PC-3 (cell line): Measurements from ENCODE around the gene TMEM107. TPM values are rescaled to one million over a fixed set of nuclear protein-coding genes. Genes with fewer than 3 reads are reported as not detected.
A peak's percentile ranks its signal among the peaks of the same experiment; 100 is the strongest.

Experiments
- ATAC-seq: fragments of 200-7000 bp; cut with Tn5 transposase; 2 replicates; pipeline ENCODE4 v1.9.1; 2020; ENCODE audit warnings: mild to moderate bottlenecking, moderate library complexity
- BruUV-seq: library from RNA; stranded (reverse); fragments of 400-500 nt; replicated peaks from 2 replicates; lab custom pipeline; 2021; lab: Mats Ljungman, UMichigan
- CTCF ChIA-PET: fragments of 300-600 bp; sonication (Branson Sonifier 250); formaldehyde crosslinking; loops from one replicate; lab custom pipeline; 2022; ENCODE audit warnings: antibody characterized with exemption; lab: Charles Lee
- POLR2A ChIA-PET: fragments of 300-600 bp; sonication (Branson Sonifier 250); formaldehyde crosslinking; loops from one replicate; lab custom pipeline; 2022; ENCODE audit warnings: antibody characterized with exemption; ENCODE audit not compliant: unreplicated experiment; lab: Charles Lee
- DNase-seq: peaks from one replicate; pipeline ENCODE4 v3.0.0-alpha.2; 2015
- H2AFZ ChIP-seq: fragments of 300-600 bp; sonication (generic); 2 replicates; pipeline ENCODE4 v1.6.0; 2016; ENCODE audit warnings: antibody characterized with exemption, low read length
- H3F3A ChIP-seq: fragments of 300-600 bp; sonication (generic); one replicate; pipeline ENCODE4 v1.6.0; 2017; ENCODE audit warnings: antibody characterized with exemption, low read length, control low read depth, mild to moderate bottlenecking; ENCODE audit not compliant: unreplicated experiment
- H3K27ac ChIP-seq: fragments of 300-600 bp; sonication (generic); 2 replicates; pipeline ENCODE4 v1.5.1; 2016; ENCODE audit warnings: mild to moderate bottlenecking, low read length
- H3K27me3 ChIP-seq: fragments of 300-600 bp; sonication (generic); 2 replicates; pipeline ENCODE4 v1.6.1; 2016; ENCODE audit warnings: low read length, mixed read lengths
- H3K36me3 ChIP-seq: fragments of 300-600 bp; sonication (generic); 2 replicates; pipeline ENCODE4 v1.6.1; 2016; ENCODE audit warnings: low read depth, mixed run types, low read length, mixed read lengths
- H3K4me1 ChIP-seq: fragments of 300-600 bp; sonication (generic); 2 replicates; pipeline ENCODE4 v1.5.1; 2016; ENCODE audit warnings: low read length; ENCODE audit not compliant: insufficient read depth
- H3K4me2 ChIP-seq: fragments of 300-600 bp; sonication (generic); 2 replicates; pipeline ENCODE4 v1.6.0; 2016; ENCODE audit warnings: low read length
- H3K4me3 ChIP-seq: fragments of 300-600 bp; sonication (generic); 2 replicates; pipeline ENCODE4 v1.5.1; 2016; ENCODE audit warnings: mild to moderate bottlenecking, low read length, mixed read lengths
- H3K79me2 ChIP-seq: fragments of 300-600 bp; sonication (generic); 2 replicates; pipeline ENCODE4 v1.6.1; 2017; ENCODE audit warnings: low read length, mixed read lengths
- H3K9ac ChIP-seq: fragments of 300-600 bp; sonication (generic); 2 replicates; pipeline ENCODE4 v1.6.0; 2016; ENCODE audit warnings: mild to moderate bottlenecking, low read length
- H3K9me2 ChIP-seq: fragments of 300-600 bp; sonication (generic); replicated peaks from 2 replicates; pipeline ENCODE4 v1.6.1; 2016; ENCODE audit warnings: mixed run types, low read length, mixed read lengths
- H3K9me3 ChIP-seq: fragments of 300-600 bp; sonication (generic); 2 replicates; pipeline ENCODE4 v1.6.1; 2016; ENCODE audit warnings: low read length, mixed read lengths
- H4K20me1 ChIP-seq: fragments of 300-600 bp; sonication (generic); 2 replicates; pipeline ENCODE4 v1.6.1; 2016; ENCODE audit warnings: low read length, mixed read lengths
- EZH2 ChIP-seq: fragments of 300-600 bp; sonication (generic); IDR thresholded peaks from one replicate; pipeline ENCODE4 v1.6.1; 2017; ENCODE audit warnings: antibody characterized with exemption, mild to moderate bottlenecking, low read length; ENCODE audit not compliant: unreplicated experiment
- EZH2phosphoT487 ChIP-seq: fragments of 300-600 bp; sonication (generic); IDR thresholded peaks from 2 replicates; pipeline ENCODE4 v1.6.1; 2018; ENCODE audit warnings: mild to moderate bottlenecking, antibody characterized with exemption, low read length, borderline replicate concordance
- intact Hi-C: fragments of 100-400 bp; cut with micrococcal nuclease; formaldehyde crosslinking; loops from 2 replicates; pipeline ENCODE4 v1.9.0; 2023
- total RNA-seq: library from RNA; depleted of rRNA; stranded (reverse); fragments of >200 nt; gene quantifications from 2 replicates; pipeline ENCODE4 v1.2.3, GENCODE V29; 2014
- TF ChIP-seq, protein P1 (sequence below): fragments of 300-600 bp; sonication (generic); conservative IDR thresholded peaks from 2 replicates; pipeline ENCODE4 v1.5.1; 2017; ENCODE audit warnings: antibody characterized with exemption, low read depth, mild to moderate bottlenecking, low read length

TMEM107 gene
- total RNA-seq, 1 experiment from 2014 or later: 19.0 TPM

DNA sequence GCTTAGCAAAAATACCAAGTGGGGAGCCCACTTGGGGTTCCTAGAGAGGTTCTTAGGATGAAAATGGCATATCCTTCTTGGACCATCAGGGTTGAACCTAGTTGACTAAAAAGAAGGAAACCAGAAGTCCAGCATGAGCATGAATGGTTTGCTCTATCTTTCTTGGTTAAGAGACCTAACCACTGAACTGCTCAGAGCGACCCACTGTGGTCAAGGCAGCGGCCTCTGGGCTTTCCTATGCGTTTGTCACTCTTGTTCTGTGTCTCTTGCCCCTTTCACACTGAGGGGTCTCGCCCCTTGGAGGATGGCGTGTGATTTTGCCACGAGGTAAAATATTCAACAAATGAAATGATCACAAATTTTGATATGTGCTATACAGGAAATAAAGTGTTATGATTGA, 14.3 kb upstream of the TMEM107 start:
- Histone ChIP-seq H2AFZ (peak overlapping the region; percentile 78), H3K27me3 (no peaks in the 10 kb centered on the region), H3K79me2 (peaks cover 16% of the 10 kb centered on the region), H3K4me2 (peak overlapping the region; percentile 80), H3K27ac (no peak overlapping the region), H3K9ac (no peak overlapping the region), H3K4me1 (peaks cover 19% of the 10 kb centered on the region), H3K36me3 (no peaks in the 10 kb centered on the region), H3K9me3 (no peaks in the 10 kb centered on the region), H3K9me2 (no peaks in the 10 kb centered on the region), H3F3A (no peaks in the 10 kb centered on the region), H4K20me1 (no peaks in the 10 kb centered on the region), H3K4me3 (peak overlapping the region; percentile 58)
- ChIA-PET POLR2A (interaction anchor here (0.6 to 1.1 kb wide), 4 partner anchors 9 to 335 kb away, joined by 3 to 17 read pairs (median 8); no protein-coding TSS in a partner anchor), CTCF (no interaction called here)
- no TSS peak for BruUV-seq
- no peak for ATAC-seq
- intact Hi-C loops: no loop called here
- TF ChIP-seq, protein P1, sequence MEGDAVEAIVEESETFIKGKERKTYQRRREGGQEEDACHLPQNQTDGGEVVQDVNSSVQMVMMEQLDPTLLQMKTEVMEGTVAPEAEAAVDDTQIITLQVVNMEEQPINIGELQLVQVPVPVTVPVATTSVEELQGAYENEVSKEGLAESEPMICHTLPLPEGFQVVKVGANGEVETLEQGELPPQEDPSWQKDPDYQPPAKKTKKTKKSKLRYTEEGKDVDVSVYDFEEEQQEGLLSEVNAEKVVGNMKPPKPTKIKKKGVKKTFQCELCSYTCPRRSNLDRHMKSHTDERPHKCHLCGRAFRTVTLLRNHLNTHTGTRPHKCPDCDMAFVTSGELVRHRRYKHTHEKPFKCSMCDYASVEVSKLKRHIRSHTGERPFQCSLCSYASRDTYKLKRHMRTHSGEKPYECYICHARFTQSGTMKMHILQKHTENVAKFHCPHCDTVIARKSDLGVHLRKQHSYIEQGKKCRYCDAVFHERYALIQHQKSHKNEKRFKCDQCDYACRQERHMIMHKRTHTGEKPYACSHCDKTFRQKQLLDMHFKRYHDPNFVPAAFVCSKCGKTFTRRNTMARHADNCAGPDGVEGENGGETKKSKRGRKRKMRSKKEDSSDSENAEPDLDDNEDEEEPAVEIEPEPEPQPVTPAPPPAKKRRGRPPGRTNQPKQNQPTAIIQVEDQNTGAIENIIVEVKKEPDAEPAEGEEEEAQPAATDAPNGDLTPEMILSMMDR: no peak
- TF ChIP-seq EZH2phosphoT487 (no peak), EZH2 (no peak)
- DNase-seq: no peak

DNA sequence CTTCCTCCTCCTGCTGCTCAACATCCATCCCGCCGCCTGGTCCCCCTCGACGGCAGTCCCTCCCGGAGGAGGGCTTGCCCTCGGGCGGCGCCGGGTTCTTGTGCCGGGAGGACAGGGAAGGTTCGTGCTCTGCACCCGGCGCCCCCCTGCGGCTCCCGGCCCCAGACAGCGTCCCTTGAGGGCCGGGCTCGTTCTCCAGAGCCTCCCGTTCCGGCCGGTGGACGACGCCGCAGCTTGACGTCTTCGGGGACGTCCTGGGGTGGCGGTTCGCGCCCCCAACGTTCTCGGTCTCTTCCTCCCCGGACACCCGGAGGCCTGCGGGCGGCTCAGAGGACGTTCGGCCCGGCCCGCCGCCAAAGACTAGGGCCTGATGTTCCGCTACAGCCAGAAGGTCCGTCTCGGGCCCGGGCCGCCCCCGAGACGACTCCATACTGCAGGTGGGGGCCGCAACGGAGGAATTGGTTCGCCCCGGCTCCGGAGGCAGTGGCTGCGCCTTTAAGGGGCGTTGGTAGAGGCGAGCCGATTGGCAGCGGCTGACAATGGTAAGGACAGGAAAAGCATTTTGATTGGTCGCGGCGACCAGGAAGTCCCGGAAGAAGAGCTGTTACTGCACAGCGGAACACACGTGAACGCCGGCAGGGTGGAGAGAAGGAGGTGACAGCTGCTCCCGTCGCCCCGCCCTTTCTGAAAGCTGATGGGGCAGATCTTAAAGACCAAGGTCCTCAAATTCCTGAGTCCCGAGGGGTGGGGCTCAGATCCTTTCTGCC, 13.7 kb upstream of the TMEM107 start, which contains the start of gene BORCS6:
BORCS6 (minus strand) TSS at position 470 of the 767 bp plus-strand sequence; CDS start at position 430, 40 bp downstream.
- H3K9me3 ChIP-seq: no peaks in the 10 kb centered on the region
- peak within 1 kb of the TSS; percentile 84 for H3K4me3 ChIP-seq
- ChIA-PET CTCF (no interaction called here), POLR2A (interaction anchor here (0.6 to 1.1 kb wide), 4 partner anchors 9 to 334 kb away, joined by 3 to 17 read pairs (median 8); no protein-coding TSS in a partner anchor)
- TF ChIP-seq, protein P1: peak; percentile 17; the same call in 1 of the 2 replicates
- TF ChIP-seq EZH2 (no peak), EZH2phosphoT487 (no peak)
- peaks cover 19% of the 10 kb centered on the region for H3K4me1 ChIP-seq
- intact Hi-C loops: no loop called here
- no peaks in the 10 kb centered on the region for H4K20me1 ChIP-seq
- peak within 1 kb of the TSS; percentile 89 for H3K4me2 ChIP-seq
- H2AFZ ChIP-seq: peak within 1 kb of the TSS; percentile 78
- no peaks in the 10 kb centered on the region for H3F3A ChIP-seq
- peak within 1 kb of the TSS; percentile 58; the same call in 1 of the 2 replicates for H3K27ac ChIP-seq
- peaks cover 16% of the 10 kb centered on the region for H3K79me2 ChIP-seq
- ATAC-seq: peak; percentile 60
- H3K36me3 ChIP-seq: no peaks in the 10 kb centered on the region
- H3K27me3 ChIP-seq: no peaks in the 10 kb centered on the region
- TSS peak; percentile 62 for BruUV-seq
- DNase-seq: peak; percentile 93
- peak within 1 kb of the TSS; percentile 68 for H3K9ac ChIP-seq
- no peaks in the 10 kb centered on the region for H3K9me2 ChIP-seq
